Ishikawa (cell line): ENCODE results near the gene IGSF8.

Experiments
- CEBPB ChIP-seq: IDR thresholded peaks from 2 replicates; pipeline ENCODE4 v1.6.1; 2012
- CREB1 ChIP-seq: IDR thresholded peaks from 2 replicates; pipeline ENCODE4 v1.6.1; 2012; ENCODE audit warnings: low read depth
- EGR1 ChIP-seq: IDR thresholded peaks from 2 replicates; pipeline ENCODE4 v1.6.1; 2012
- EP300 ChIP-seq: IDR thresholded peaks from 2 replicates; pipeline ENCODE4 v1.6.1; 2012; ENCODE audit warnings: borderline replicate concordance
- FOXM1 ChIP-seq: IDR thresholded peaks from 2 replicates; pipeline ENCODE4 v1.6.1; 2012; ENCODE audit warnings: low read depth, borderline replicate concordance
- MAX ChIP-seq: IDR thresholded peaks from 2 replicates; pipeline ENCODE4 v1.6.1; 2012
- NFIC ChIP-seq: IDR thresholded peaks from 2 replicates; pipeline ENCODE4 v1.6.1; 2012
- RAD21 ChIP-seq: IDR thresholded peaks from 2 replicates; pipeline ENCODE4 v1.6.1; 2012; ENCODE audit warnings: low read depth
- REST ChIP-seq: IDR thresholded peaks from 2 replicates; pipeline ENCODE4 v1.6.1; 2012; ENCODE audit warnings: low read depth, mild to moderate bottlenecking
- TAF1 ChIP-seq: IDR thresholded peaks from 2 replicates; pipeline ENCODE4 v1.6.1; 2012; ENCODE audit warnings: low read depth, mild to moderate bottlenecking
- TCF12 ChIP-seq: IDR thresholded peaks from 2 replicates; pipeline ENCODE4 v1.6.1; 2012; ENCODE audit warnings: low read depth
- TEAD4 ChIP-seq: IDR thresholded peaks from 2 replicates; pipeline ENCODE4 v1.6.1; 2012
- YY1 ChIP-seq: IDR thresholded peaks from 2 replicates; pipeline ENCODE4 v1.6.1; 2012; ENCODE audit warnings: low read depth
- ZBTB7A ChIP-seq: IDR thresholded peaks from 2 replicates; pipeline ENCODE4 v1.6.1; 2012; ENCODE audit warnings: low read depth
- TF ChIP-seq, protein P1 (sequence below): IDR thresholded peaks from 2 replicates; pipeline ENCODE4 v1.6.1; 2012

Gene IGSF8

GRCh38 chr1:160043543-160043942 is 54.9 kb downstream of the IGSF8 start:
- no peak for TF ChIP-seq FOXM1
- no peak for TF ChIP-seq EGR1
- TF ChIP-seq EP300, result no peak
- TF ChIP-seq CEBPB, result no peak
- TF ChIP-seq TEAD4, result no peak
- no peak for TF ChIP-seq REST
- no peak for TF ChIP-seq ZBTB7A
- no peak for TF ChIP-seq RAD21
- no peak for TF ChIP-seq YY1
- TF ChIP-seq, protein P1, sequence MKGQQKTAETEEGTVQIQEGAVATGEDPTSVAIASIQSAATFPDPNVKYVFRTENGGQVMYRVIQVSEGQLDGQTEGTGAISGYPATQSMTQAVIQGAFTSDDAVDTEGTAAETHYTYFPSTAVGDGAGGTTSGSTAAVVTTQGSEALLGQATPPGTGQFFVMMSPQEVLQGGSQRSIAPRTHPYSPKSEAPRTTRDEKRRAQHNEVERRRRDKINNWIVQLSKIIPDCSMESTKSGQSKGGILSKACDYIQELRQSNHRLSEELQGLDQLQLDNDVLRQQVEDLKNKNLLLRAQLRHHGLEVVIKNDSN, result no peak
- no peak for TF ChIP-seq TAF1
- TF ChIP-seq NFIC, result no peak
- no peak for TF ChIP-seq TCF12
- no peak for TF ChIP-seq CREB1
- TF ChIP-seq MAX, result no peak
